ENCODE measurements around the gene HK1. TPM values are rescaled to one million over a fixed set of nuclear protein-coding genes. Genes with fewer than 3 reads are reported as not detected.

The HK1 gene
- total RNA-seq, 1 donor from 2014 or later, result 95.0 TPM

DNA sequence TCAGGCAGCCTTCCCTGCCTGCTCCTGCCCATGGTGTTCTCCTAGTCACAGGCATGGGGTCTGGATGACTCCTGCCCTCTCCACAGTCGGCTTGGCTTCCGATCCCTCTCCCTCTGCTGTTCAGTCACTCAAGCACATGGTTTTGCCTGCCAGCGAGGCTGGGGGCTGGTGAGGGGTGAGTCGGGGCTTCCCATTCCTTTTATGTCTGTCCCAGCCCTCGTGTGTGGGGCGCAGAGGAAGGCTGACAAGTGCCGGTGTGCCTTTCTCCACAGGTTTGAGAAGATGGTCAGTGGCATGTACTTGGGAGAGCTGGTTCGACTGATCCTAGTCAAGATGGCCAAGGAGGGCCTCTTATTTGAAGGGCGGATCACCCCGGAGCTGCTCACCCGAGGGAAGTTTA, 98.4 kb downstream of the HK1 start:
- H3K27ac ChIP-seq (ENCODE audit: low read depth, low read length), result no peak overlapping the region
- FAIRE-seq, result no peak

DNA sequence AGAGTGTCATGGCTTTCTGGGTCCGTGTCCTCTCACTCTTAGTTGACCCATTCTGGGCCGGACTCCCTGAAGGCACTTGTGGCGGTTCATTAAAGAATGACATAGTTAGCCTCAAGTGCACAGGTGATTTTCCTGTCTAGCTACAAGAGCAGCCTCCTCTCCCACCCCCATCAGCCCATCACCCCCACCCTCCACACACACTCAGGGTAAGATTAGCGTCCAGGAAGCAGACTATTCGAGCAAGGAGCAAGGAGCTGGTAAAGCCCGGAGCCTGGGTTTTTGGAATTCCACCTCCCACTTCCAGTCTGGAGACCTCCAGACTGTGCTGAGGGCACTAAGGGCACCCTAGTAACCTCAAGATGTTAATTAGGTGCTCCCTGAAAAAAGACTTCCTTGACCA, 98.9 kb downstream of the HK1 start:
- Mint-ChIP-seq H3K4me3 (ENCODE audit: unreplicated experiment) (no peak overlapping the region), H3K27me3 (ENCODE audit: low read depth, unreplicated experiment) (no peaks in the 10 kb centered on the region), H3K4me1 (ENCODE audit: low read depth, unreplicated experiment) (peaks cover 2% of the 10 kb centered on the region), H3K36me3 (ENCODE audit: low read depth, unreplicated experiment) (peaks cover 36% of the 10 kb centered on the region), H3K27ac (ENCODE audit: unreplicated experiment) (no peak overlapping the region), H3K9me3 (ENCODE audit: unreplicated experiment) (peaks cover 3% of the 10 kb centered on the region)
- TF ChIP-seq CTCF (IDR thresholded peaks at IDR 0.05; ENCODE audit: insufficient read depth, low read depth, low read length) (no peak), EZH2 (IDR thresholded peaks at IDR 0.05; ENCODE audit: insufficient read depth, low read length) (no peak)
- Histone ChIP-seq H3K27me3 (ENCODE audit: insufficient read depth, low read length) (no peaks in the 10 kb centered on the region), H3K27ac (ENCODE audit: low read depth, low read length) (no peak overlapping the region), H3K79me2 (ENCODE audit: insufficient read depth, low read length) (peaks cover 3% of the 10 kb centered on the region), H3K9ac (ENCODE audit: low read length) (no peak overlapping the region), H4K20me1 (ENCODE audit: insufficient read depth, low read length) (peaks cover 51% of the 10 kb centered on the region), H3K4me2 (ENCODE audit: low read length) (no peak overlapping the region), H3K4me1 (ENCODE audit: insufficient read depth, low read length) (peaks cover 9% of the 10 kb centered on the region), H3K9me3 (ENCODE audit: insufficient read depth, low read depth, low read length) (no peaks in the 10 kb centered on the region), H3K36me3 (ENCODE audit: insufficient read depth, low read length) (peaks cover 10% of the 10 kb centered on the region), H3K4me3 (ENCODE audit: insufficient read depth, low read depth, low read length) (no peak overlapping the region), H2AFZ (ENCODE audit: low read depth, low read length) (no peak overlapping the region)
- no peak for FAIRE-seq
- no peak for DNase-seq (ENCODE audit: low read depth)

More for the DNA sequence above, 98.4 kb downstream of the HK1 start:
- DNase-seq (ENCODE audit: low read depth), result no peak
- Mint-ChIP-seq H3K27ac (ENCODE audit: unreplicated experiment) (no peak overlapping the region), H3K27me3 (ENCODE audit: low read depth, unreplicated experiment) (no peaks in the 10 kb centered on the region), H3K4me1 (ENCODE audit: low read depth, unreplicated experiment) (peaks cover 2% of the 10 kb centered on the region), H3K9me3 (ENCODE audit: unreplicated experiment) (peaks cover 3% of the 10 kb centered on the region), H3K36me3 (ENCODE audit: low read depth, unreplicated experiment) (peaks cover 37% of the 10 kb centered on the region), H3K4me3 (ENCODE audit: unreplicated experiment) (no peak overlapping the region)
- Histone ChIP-seq H2AFZ (ENCODE audit: low read depth, low read length) (no peak overlapping the region), H3K4me1 (ENCODE audit: insufficient read depth, low read length) (peaks cover 8% of the 10 kb centered on the region), H3K4me3 (ENCODE audit: insufficient read depth, low read depth, low read length) (no peak overlapping the region), H3K9ac (ENCODE audit: low read length) (no peak overlapping the region), H3K4me2 (ENCODE audit: low read length) (no peak overlapping the region), H4K20me1 (ENCODE audit: insufficient read depth, low read length) (peaks cover 49% of the 10 kb centered on the region), H3K27me3 (ENCODE audit: insufficient read depth, low read length) (no peaks in the 10 kb centered on the region), H3K9me3 (ENCODE audit: insufficient read depth, low read depth, low read length) (no peaks in the 10 kb centered on the region), H3K36me3 (ENCODE audit: insufficient read depth, low read length) (peaks cover 10% of the 10 kb centered on the region), H3K79me2 (ENCODE audit: insufficient read depth, low read length) (peaks cover 3% of the 10 kb centered on the region)
- TF ChIP-seq EZH2 (IDR thresholded peaks at IDR 0.05; ENCODE audit: insufficient read depth, low read length) (no peak), CTCF (IDR thresholded peaks at IDR 0.05; ENCODE audit: insufficient read depth, low read depth, low read length) (no peak)

- no peaks in the 10 kb centered on the region for H3K27me3 ChIP-seq (ENCODE audit: insufficient read depth, low read length)
- no peak overlapping the region for H3K9ac ChIP-seq (ENCODE audit: low read length)
- H3K27ac ChIP-seq (ENCODE audit: low read depth, low read length), result no peak overlapping the region
- no peak overlapping the region for H3K4me2 ChIP-seq (ENCODE audit: low read length)
- peaks cover 52% of the 10 kb centered on the region for H4K20me1 ChIP-seq (ENCODE audit: insufficient read depth, low read length)
- H3K79me2 ChIP-seq (ENCODE audit: insufficient read depth, low read length), result peaks cover 3% of the 10 kb centered on the region
- H3K9me3 Mint-ChIP-seq (ENCODE audit: unreplicated experiment), result peaks cover 3% of the 10 kb centered on the region
- H3K4me3 ChIP-seq (ENCODE audit: insufficient read depth, low read depth, low read length), result no peak overlapping the region
- FAIRE-seq (no peak), DNase-seq (ENCODE audit: low read depth) (no peak)
- H3K4me1 Mint-ChIP-seq (ENCODE audit: low read depth, unreplicated experiment), result peaks cover 9% of the 10 kb centered on the region
- H2AFZ ChIP-seq (ENCODE audit: low read depth, low read length), result no peak overlapping the region
- H3K36me3 Mint-ChIP-seq (ENCODE audit: low read depth, unreplicated experiment), result peaks cover 34% of the 10 kb centered on the region
- no peak overlapping the region for H3K4me3 Mint-ChIP-seq (ENCODE audit: unreplicated experiment)
- peak overlapping the region; percentile 53 for H3K27ac Mint-ChIP-seq (ENCODE audit: unreplicated experiment)
- H3K4me1 ChIP-seq (ENCODE audit: insufficient read depth, low read length), result peaks cover 15% of the 10 kb centered on the region
- no peak for TF ChIP-seq CTCF (IDR thresholded peaks at IDR 0.05; ENCODE audit: insufficient read depth, low read depth, low read length)
- TF ChIP-seq EZH2 (IDR thresholded peaks at IDR 0.05; ENCODE audit: insufficient read depth, low read length), result no peak
- H3K9me3 ChIP-seq (ENCODE audit: insufficient read depth, low read depth, low read length), result no peaks in the 10 kb centered on the region
- H3K27me3 Mint-ChIP-seq (ENCODE audit: low read depth, unreplicated experiment), result no peaks in the 10 kb centered on the region
- H3K36me3 ChIP-seq (ENCODE audit: insufficient read depth, low read length), result peaks cover 10% of the 10 kb centered on the region
These were observed 99.6 kb downstream of the HK1 start for GRCh38 chr10:69377933-69378332.

Data from astrocyte (in vitro differentiated cells and primary cell).